Erythroblast (primary cell): ENCODE results near the gene EVA1C.

Source experiments
- DNase-seq, 2 experiments: peaks; one replicate each; lab custom pipeline; 2025; lab: John Stamatoyannopoulos, UW
- GATA1 ChIP-seq: IDR thresholded peaks from 2 replicates; pipeline ENCODE4 v1.6.1; 2011; ENCODE audit warnings: low read depth, mild to moderate bottlenecking, control low read depth, low read length, moderate library complexity
- POLR2A ChIP-seq: IDR thresholded peaks from 2 replicates; pipeline ENCODE4 v1.6.1; 2011; ENCODE audit warnings: mild to moderate bottlenecking, low read length

EVA1C gene

GRCh38 chr21:32403201-32403777 lies 9.2 kb upstream of the EVA1C start:
- TF ChIP-seq GATA1 (no peak), POLR2A (no peak)
- peak; percentile 69 to 85 for DNase-seq

GRCh38 chr21:32406405-32406804 lies 6.1 kb upstream of the EVA1C start:
- DNase-seq: no peak
- TF ChIP-seq GATA1: no peak
- TF ChIP-seq POLR2A: no peak

- TF ChIP-seq GATA1 (no peak), POLR2A (no peak)
- no peak for DNase-seq
These were observed 2.2 kb upstream of the EVA1C start for GRCh38 chr21:32410291-32410690.

- DNase-seq: no peak
- TF ChIP-seq POLR2A (no peak), GATA1 (no peak)
These were observed 1.6 kb upstream of the EVA1C start for GRCh38 chr21:32410916-32411315.

GRCh38 chr21:32411350-32412161 lies 950 bp upstream of the EVA1C start:
- peak; percentile 88 for TF ChIP-seq POLR2A
- TF ChIP-seq GATA1: no peak
- DNase-seq: peak; percentile 86 to 90

DNA sequence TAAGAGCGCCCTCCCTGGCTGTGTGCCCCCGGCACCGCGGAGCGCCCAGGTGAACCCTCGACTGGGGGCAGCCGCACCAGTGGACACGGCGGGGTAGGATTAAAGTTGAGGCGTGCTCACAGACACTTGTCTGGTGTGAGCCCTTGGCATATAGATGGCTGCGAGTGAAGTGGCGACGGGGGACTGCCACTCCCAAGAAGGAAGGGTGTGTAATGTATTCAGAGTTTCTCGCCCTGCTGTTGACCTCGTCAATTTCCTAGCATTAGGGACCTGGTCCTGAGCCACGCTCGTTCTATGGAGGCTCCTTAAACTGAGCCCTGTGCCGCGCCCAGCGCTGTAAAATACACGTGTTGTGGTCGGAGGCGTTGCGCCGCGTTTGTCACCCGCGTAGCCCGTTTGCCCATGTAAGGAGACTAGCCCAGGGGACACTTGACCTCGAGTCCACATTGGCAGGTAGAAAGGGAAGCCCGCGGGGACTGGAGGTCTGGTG lies 554 bp downstream of the EVA1C start:
- TF ChIP-seq POLR2A (no peak), GATA1 (no peak)
- DNase-seq: peak; percentile 55 to 65

DNA sequence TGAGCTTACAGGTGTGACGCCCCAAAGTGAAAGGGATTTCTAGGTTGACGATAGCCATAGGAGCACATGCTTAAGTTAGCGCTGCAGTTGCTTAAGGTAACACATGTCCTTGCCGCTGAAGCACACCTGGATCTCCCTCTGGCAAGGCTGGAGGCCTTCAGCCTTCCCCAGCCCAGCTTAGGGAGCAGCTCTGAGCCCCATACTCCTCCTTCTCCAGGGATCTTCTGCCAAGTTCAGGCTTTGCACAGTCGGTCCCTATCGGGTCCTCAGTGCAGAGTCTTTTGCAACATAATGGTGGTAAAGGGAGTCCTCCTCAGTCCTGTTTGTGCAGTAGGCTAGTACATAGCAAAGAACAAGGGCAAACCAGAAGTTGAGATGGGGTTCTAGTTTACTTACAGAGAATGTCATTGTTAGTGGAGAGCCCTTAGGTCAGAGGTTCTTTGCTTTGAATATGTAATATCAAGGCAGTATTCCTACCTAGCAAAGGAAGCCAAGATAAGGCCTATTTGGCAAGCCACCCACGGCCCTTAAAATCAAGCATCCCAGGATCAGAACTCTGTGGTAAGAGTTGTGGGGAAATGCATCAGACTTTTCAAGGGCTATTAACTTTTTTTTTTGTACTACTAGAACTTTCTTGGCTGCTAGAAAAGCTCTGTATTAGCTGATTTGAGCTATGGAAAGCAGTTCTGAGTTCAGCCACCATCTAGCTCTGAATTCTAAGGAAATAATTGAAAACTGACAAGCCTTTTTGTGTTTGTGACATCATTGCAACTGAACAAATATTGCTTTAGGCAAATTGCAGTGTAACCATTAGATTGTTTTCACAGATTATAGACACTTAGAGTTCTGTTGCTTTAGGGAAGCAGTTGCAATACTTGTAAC lies 1.4 kb downstream of the EVA1C start:
- DNase-seq: peak in 1 of 2 experiments; percentile 41

GRCh38 chr21:32414579-32415358 lies 2.3 kb downstream of the EVA1C start:
- peak; percentile 34 to 41 for DNase-seq

More for the DNA sequence above, 1.4 kb downstream of the EVA1C start:
- TF ChIP-seq POLR2A (no peak), GATA1 (no peak)

DNA sequence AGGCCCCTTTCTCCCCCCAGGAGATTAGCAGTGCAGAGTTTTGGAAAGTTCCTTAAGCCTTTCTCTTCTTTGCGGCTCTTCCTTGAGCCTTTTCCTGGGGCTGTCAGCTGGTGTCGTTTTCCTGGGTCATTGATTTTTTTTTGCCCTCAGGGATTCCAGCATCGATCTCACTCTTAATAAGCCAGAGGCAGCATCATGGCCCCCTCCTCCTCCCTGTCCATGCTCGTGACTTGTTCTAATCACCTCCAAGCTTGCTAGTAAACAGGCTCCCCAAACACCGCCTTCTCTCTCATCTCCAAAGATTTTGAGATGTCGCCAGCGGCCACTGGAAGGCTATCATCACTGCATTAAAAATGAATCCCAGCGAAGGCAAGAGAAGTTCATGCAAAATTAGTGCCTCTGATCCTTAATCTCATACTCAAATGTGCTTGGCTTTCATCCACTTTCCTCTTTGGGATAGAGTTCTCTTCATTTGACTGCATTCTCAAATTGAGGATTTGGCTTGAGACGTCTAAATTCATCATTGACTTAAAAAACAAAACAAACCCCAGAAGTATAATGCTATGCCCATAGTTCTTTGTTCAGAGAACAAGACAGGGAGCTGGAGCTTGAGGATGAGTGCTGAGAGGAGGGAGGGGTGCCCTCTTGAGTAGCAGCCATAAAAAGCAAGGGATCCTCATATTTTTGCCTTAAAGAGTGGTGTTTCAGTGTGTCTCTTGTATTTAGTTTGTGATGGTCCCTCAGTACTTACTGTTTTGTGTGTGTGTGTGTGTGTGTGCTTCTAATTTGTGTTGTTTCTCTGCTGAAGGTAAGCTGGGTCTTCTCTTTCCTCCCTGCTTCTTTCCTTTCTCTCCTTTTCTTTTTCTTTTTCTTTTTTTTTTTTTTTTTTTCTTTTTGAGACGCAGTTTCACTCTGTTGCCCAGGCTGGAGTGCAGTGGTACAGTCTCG lies 3.2 kb downstream of the EVA1C start:
- TF ChIP-seq POLR2A: no peak
- TF ChIP-seq GATA1: no peak
- DNase-seq: no peak

More at GRCh38 chr21:32414579-32415358, 2.3 kb downstream of the EVA1C start:
- no peak for TF ChIP-seq GATA1
- no peak for TF ChIP-seq POLR2A

DNA sequence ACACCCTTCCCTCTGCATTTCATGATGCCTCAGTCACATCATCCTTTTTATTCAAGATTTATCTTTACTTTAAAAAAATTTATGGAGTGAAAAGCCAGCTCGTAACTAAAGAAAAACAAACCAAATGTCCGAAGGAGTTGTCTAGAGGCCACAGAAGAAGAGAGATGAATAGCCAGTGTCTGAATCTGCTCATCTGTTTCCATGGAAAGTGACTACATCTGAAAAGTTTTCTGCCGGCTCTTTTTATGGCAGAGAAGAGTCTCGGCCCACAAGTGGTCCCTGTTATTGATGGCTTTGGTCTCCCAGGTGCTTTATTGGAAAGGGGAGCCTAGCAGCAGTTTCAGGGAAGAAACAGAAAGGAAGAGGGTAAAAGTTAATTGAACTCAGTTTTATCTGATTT lies 5.6 kb downstream of the EVA1C start:
- DNase-seq: no peak
- TF ChIP-seq GATA1: no peak
- no peak for TF ChIP-seq POLR2A

DNA sequence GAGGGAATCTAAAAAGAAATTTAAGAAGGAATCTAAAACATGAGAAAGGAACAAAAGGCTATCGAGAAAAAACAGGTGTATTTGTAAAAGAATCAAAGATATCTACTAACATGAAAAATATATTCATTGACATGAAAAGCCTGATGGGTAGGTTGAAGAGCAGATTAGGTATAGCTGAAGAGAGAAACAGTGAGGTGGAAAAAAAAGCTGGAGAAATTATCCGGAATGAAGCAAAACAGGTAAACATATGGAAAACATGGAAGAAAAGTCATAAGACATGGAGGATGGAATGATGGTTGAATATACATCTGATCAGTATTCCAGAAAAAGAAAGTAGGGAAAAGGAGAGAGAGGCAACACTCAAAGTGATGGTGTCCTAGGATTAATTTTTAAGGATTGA lies 9.6 kb downstream of the EVA1C start:
- no peak for DNase-seq
- TF ChIP-seq GATA1 (no peak), POLR2A (no peak)
